Measurements from ENCODE around the gene MAFG. TPM values are rescaled to one million over a fixed set of nuclear protein-coding genes. Genes with fewer than 3 reads are reported as not detected.

The MAFG gene
- total and polyA plus RNA-seq, 2 of the 13 experiments (the other 11 are each of a cell fraction or from before 2014, with no cell fraction given) = 14.5 to 20.0 TPM

GRCh38 chr17:81927653-81928543 lies at the start of gene MAFG (continued):
- TF ChIP-seq THAP9 (CRISPR knock-in tag; IDR thresholded peaks at IDR 0.05; ENCODE audit: borderline replicate concordance) = no peak
- TF ChIP-seq ZNF460 (CRISPR knock-in tag; IDR thresholded peaks at IDR 0.05; ENCODE audit: borderline replicate concordance) = no peak; the same call in 1 of the 2 replicates
- TF ChIP-seq CREM (IDR thresholded peaks at IDR 0.05) = no peak; the same call in 1 of the 2 replicates
- TF ChIP-seq CREM (CRISPR knock-in tag; IDR thresholded peaks at IDR 0.05) = no peak
- TF ChIP-seq, protein P1, sequence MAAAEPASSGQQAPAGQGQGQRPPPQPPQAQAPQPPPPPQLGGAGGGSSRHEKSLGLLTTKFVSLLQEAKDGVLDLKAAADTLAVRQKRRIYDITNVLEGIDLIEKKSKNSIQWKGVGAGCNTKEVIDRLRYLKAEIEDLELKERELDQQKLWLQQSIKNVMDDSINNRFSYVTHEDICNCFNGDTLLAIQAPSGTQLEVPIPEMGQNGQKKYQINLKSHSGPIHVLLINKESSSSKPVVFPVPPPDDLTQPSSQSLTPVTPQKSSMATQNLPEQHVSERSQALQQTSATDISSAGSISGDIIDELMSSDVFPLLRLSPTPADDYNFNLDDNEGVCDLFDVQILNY (CRISPR knock-in tag; conservative IDR thresholded peaks at IDR 0.05) = 0 out of 2 replicates have a peak, but pooled peaks have one; percentile 34
- TF ChIP-seq THAP8 (CRISPR knock-in tag; IDR thresholded peaks at IDR 0.05; ENCODE audit: borderline replicate concordance) = 0 out of 2 replicates have a peak, but pooled peaks have one; percentile 56
- peak; percentile 96 for TF ChIP-seq ZSCAN31 (CRISPR knock-in tag; IDR thresholded peaks at IDR 0.05; ENCODE audit: low read depth)
- peak; percentile 77; the same call in 1 of the 2 replicates for TF ChIP-seq POGK (CRISPR knock-in tag; conservative IDR thresholded peaks at IDR 0.05)
- peak; percentile 5; the same call in 1 of the 2 replicates for TF ChIP-seq ZMAT3 (CRISPR knock-in tag; conservative IDR thresholded peaks at IDR 0.05)
- no peak for TF ChIP-seq TRIM24 (CRISPR knock-in tag; IDR thresholded peaks at IDR 0.05)
- no peak for TF ChIP-seq HDAC6 (IDR thresholded peaks at IDR 0.05; ENCODE audit: low read depth, low read length)
- TF ChIP-seq ZKSCAN8 (CRISPR knock-in tag; IDR thresholded peaks at IDR 0.05; ENCODE audit: borderline replicate concordance) = peak; percentile 31; the same call in 1 of the 2 replicates
- no peak for TF ChIP-seq ZNF484 (CRISPR knock-in tag; IDR thresholded peaks at IDR 0.05; ENCODE audit: borderline replicate concordance, low read depth)
- TF ChIP-seq DNMT3B (CRISPR knock-in tag; conservative IDR thresholded peaks at IDR 0.05) = peak; percentile 45; the same call in 1 of the 2 replicates
- peak; percentile 44 for TF ChIP-seq PRDM15 (CRISPR knock-in tag; IDR thresholded peaks at IDR 0.05)
- TF ChIP-seq BRD4 (CRISPR knock-in tag; IDR thresholded peaks at IDR 0.05) = peak; percentile 82

Data from HepG2 (cell line).